T-helper 1 cell (primary cell): Measurements from ENCODE around the gene IGLL5.

Source experiments
- DNase-seq, 5 donors: peaks; one replicate each; pipeline ENCODE4 v3.0.0-alpha.2; 2012 to 2020

The IGLL5 gene

DNA sequence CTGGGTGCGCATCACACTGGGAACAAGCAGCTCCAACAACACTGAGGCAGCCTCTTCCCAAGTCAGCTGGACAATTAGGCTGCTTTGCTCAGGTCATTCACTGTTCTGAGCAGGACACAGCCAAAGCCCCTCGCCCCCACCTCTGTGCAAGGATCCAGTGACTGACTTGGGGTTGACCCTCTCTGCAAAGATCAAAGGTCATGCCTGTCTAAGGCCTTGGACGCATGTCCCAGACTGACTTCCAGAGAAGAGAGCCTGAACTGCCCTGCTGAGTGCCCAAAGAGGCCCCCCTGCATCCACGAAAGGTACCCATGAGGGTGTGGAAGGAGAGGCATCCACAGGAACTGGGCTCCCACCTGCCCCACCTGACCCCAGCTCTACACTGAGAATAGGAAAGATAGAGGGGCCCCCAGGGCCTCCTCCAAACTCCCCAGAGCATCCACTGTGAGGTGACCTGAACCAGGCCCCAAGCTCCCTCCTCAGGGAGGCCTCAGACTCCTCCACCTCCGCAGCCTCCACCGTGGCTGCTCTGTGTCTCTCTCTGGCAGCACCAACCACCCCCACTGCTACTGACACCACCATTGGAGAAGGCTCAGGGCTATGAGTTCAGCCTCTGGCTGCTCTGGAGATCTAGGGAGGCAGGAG is 53.5 kb downstream of the IGLL5 start:
- DNase-seq, result no peak

DNA sequence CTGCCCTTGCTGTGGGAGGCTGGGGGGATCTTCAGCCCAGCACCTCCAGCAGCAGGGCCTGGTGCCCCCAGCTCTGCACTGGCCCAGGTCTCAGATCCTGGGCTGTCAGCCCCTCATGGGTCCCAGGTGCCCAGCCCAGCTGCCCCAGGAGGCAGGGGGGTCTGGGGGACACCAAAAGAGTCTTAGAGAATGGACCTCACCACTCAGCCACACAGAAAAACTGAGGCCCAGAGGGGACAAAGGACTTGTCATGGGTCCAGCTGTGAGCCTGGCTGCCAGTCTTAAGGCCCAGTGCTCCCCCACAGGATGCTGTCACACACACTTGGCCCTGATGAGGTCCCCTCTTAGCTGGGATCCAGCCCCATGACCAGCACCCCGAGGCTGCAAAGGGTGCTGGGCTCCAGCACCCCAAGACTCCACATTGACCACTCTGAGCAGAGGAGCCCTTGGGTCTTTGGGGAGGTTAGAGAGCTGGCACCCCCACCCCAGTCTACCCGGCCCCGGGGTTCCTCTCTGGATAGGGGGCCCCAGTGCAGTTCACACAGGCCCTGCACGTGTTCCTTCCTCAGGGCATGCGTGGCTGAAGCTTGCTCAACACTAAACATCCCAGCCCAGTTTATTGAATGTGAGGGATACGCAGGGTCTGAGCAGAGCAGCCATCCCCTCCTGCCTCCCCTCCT is 54.4 kb downstream of the IGLL5 start:
- no peak for DNase-seq

DNA sequence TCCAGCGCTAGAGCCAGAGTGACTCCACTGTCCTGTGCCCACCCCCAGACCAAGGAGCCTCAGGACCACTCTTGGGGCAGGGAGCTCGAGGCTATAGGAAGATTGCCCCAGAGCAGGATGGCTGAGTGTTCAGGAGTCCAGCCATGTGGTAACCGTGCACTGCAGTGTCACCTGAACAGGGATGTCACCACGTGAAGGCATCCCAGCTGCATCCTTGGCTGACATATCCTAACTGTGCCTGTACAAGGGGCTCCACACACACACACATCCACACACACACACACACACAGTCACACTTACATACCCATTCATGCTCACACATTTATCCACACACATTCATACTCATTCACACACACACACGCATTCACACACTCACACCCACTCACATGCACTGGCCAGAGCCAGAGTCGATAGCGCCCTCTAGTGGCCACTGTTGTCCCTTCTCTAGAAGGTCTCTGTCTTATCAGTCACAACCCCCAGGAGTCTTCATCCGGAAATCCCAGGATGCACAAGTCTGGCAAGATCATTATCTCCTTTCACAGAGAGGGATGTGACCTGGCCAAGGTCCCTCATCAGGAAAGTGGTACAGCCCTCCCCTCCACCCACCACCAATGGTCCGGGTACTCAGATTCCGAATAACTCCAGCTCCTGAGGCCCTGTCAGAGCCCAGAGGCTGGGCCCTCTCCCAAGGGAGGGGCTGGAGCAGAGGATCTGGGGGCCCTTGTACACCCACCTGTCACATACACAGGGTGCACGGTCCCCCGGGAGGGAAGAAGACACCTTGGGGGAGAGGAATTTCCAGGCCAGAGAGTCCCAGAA is 55.1 kb downstream of the IGLL5 start:
- DNase-seq, result peak; percentile 55 to 78 (median 63)

DNA sequence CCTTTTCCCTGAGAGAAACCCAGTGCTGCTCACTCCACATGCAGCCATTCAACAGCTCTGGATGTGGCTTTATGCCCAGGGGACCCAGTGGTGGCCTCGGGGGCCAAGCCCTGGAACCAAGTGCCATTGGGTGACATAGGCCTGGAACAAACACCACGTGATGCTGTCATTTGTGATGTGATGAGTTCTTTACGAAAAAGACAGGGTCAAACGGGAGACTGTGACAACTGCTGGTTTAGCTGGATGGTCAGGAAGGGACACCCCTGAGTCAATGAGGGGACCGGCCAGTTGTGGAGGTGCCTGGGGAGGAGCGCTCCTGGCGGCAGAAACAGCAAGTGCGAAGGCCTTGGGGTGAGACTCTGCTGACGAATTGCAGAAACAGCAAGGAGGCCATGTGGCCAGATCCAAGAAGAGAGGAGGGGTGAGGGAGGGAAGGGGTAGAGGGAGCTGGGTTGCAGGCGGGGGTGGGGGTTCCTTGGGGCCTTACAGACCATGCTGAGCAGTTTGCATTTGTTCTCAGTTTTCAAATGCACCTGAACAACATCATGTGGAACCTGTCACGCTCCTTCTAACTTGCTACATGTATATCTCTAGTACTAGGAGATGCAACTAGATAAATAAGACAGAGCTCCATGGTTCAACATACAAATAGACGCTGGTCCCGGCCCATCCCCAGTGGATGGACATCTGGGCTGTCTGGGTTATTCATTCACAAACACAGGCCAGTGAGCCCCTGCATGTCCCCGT is 56.1 kb downstream of the IGLL5 start:
- DNase-seq, result no peak

DNA sequence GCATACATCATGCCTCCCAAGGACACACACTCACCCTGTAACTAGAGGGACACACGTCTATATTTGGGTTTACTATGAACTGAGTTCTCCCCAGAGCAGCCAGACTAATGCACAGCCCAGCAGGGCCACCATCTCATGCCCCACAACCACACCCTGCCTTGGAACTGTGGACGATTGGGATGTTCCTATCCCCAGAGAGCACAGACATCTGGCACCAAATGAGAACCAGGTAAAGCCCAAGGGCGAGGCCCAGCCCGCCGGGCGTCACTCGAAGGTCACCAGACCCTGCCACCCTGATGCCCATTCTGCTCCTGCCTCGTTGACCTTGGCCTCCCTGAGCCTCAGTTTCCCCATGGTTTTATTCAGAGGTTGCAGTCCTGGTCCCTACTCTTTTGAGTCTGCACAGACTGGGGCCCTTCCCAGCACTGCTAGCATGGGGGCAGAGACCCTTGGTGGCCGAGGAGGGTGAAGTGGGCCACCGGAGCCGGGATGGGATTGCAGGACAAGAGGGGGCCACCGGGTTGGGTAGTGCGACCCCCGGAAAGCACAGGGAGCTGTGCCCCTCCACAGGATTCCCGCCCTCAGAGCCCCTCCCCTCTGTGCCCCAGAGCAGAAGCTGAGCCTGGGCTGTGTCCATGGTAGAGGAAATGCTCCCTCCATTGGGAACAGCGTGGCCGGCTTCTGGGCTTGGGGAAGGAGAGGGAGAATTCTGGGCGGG is 56.8 kb downstream of the IGLL5 start:
- no peak for DNase-seq

DNA sequence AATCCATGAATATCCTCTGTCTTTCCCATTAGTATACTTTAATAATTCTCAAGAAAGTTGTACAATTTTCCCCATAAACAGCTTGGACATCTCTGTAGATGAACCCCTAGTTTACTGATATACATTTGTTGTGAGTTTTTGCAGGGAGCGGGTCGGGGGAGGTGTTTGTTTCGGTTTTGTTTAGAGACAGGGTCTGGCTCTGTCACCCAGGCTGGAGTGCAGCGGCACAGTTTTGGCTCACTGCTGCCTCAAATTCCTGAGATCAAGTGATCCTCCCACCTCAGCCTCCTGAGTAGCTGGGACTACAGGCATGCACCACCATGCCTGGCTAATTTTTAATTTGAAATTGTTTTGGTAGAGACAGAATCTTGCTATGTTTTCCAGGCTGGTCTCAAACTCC is 57.6 kb downstream of the IGLL5 start:
- no peak for DNase-seq
